Karpas-422 (cell line): ENCODE results near the gene MAN1A2. TPM values are rescaled to one million over a fixed set of nuclear protein-coding genes. Genes with fewer than 3 reads are reported as not detected.
A peak's percentile ranks its signal among the peaks of the same experiment; 100 is the strongest.

Experiments used
- DNase-seq: peaks from one replicate; pipeline ENCODE4 v3.0.0-alpha.2; 2015
- H2AFZ ChIP-seq: fragments of 200-600 bp; sonication (generic); 2 replicates; pipeline ENCODE4 v1.6.1; 2014; ENCODE audit warnings: antibody characterized with exemption, low read length, mixed read lengths
- H3K27ac ChIP-seq: fragments of 200-600 bp; sonication (generic); 2 replicates; pipeline ENCODE4 v1.5.1; 2014; ENCODE audit warnings: mild to moderate bottlenecking, low read length, moderate library complexity
- H3K27me3 ChIP-seq: fragments of 200-600 bp; sonication (generic); 2 replicates; pipeline ENCODE4 v1.6.1; 2014; ENCODE audit warnings: low read length, mixed read lengths
- H3K36me3 ChIP-seq: fragments of 200-600 bp; sonication (generic); 2 replicates; pipeline ENCODE4 v1.6.1; 2014; ENCODE audit warnings: low read length, mixed read lengths; ENCODE audit not compliant: insufficient read depth
- H3K4me1 ChIP-seq: fragments of 200-600 bp; sonication (generic); 2 replicates; pipeline ENCODE4 v1.6.1; 2014; ENCODE audit warnings: mild to moderate bottlenecking, low read length, mixed read lengths
- H3K4me2 ChIP-seq: fragments of 200-600 bp; sonication (generic); 2 replicates; pipeline ENCODE4 v1.6.1; 2014; ENCODE audit warnings: low read length, low read depth, mild to moderate bottlenecking; ENCODE audit not compliant: poor library complexity, severe bottlenecking
- H3K4me3 ChIP-seq: fragments of 200-600 bp; sonication (generic); 2 replicates; pipeline ENCODE4 v1.5.1; 2014; ENCODE audit warnings: mild to moderate bottlenecking, antibody characterized with exemption, low read length, mixed read lengths
- H3K79me2 ChIP-seq: fragments of 200-600 bp; sonication (generic); 2 replicates; pipeline ENCODE4 v1.6.1; 2014; ENCODE audit warnings: mild to moderate bottlenecking, low read length, mixed read lengths
- H3K9ac ChIP-seq: fragments of 200-600 bp; sonication (generic); 2 replicates; pipeline ENCODE4 v1.6.0; 2014; ENCODE audit warnings: low read length
- H3K9me2 ChIP-seq: fragments of 200-600 bp; sonication (generic), shearing (Covaris generic); replicated peaks from 2 replicates; pipeline ENCODE4 v1.6.0; 2014; ENCODE audit warnings: mild to moderate bottlenecking, low read length, moderate library complexity; ENCODE audit not compliant: insufficient read depth
- H3K9me3 ChIP-seq: fragments of 300-700, 200-600 bp; sonication (generic); 2 replicates; pipeline ENCODE4 v1.6.1; 2014; ENCODE audit warnings: low read length, mixed read lengths
- H4K20me1 ChIP-seq: fragments of 200-600 bp; sonication (generic); 2 replicates; pipeline ENCODE4 v1.6.1; 2014; ENCODE audit warnings: mild to moderate bottlenecking, antibody characterized with exemption, low read length, low read depth; ENCODE audit not compliant: insufficient read depth
- total RNA-seq: library from RNA; depleted of rRNA; stranded (reverse); fragments of >200 nt; shearing (Covaris generic); gene quantifications from 2 replicates; pipeline ENCODE4 v1.2.3, GENCODE V29; 2014; ENCODE audit warnings: low replicate concordance

MAN1A2 gene
- total RNA-seq, 1 experiment from 2014 or later: 43.0 TPM

DNA sequence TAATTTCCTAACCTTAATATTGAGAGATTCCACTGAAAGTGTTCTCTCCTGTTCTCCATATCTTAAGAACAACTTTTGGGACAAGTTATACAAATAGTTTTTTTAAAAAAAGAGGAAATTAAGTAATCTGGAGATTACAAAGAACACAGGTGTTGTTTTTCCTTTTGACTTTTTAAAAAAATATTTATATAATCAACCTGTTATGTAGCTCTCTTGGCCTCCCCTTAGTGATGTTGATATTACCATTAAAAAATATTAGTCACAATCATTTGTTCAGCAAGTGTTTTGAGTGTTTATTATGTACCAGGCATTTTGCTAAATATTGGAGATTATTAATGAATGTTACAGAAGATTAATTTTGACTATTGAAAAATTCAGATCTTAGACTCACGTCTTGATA lies 8.1 kb downstream of the MAN1A2 start:
- Histone ChIP-seq H3K4me1 (peaks cover 20% of the 10 kb centered on the region), H3K36me3 (peaks cover 25% of the 10 kb centered on the region; the same call in 1 of the 2 replicates), H3K27me3 (no peaks in the 10 kb centered on the region), H3K4me3 (no peak overlapping the region), H3K4me2 (no peak overlapping the region), H3K27ac (no peak overlapping the region), H3K9me2 (no peaks in the 10 kb centered on the region), H3K9me3 (peaks cover 3% of the 10 kb centered on the region; the same call in 1 of the 2 replicates), H3K9ac (no peak overlapping the region), H3K79me2 (peaks cover 98% of the 10 kb centered on the region), H2AFZ (no peak overlapping the region), H4K20me1 (no peaks in the 10 kb centered on the region; the same call in 1 of the 2 replicates)
- DNase-seq: no peak

DNA sequence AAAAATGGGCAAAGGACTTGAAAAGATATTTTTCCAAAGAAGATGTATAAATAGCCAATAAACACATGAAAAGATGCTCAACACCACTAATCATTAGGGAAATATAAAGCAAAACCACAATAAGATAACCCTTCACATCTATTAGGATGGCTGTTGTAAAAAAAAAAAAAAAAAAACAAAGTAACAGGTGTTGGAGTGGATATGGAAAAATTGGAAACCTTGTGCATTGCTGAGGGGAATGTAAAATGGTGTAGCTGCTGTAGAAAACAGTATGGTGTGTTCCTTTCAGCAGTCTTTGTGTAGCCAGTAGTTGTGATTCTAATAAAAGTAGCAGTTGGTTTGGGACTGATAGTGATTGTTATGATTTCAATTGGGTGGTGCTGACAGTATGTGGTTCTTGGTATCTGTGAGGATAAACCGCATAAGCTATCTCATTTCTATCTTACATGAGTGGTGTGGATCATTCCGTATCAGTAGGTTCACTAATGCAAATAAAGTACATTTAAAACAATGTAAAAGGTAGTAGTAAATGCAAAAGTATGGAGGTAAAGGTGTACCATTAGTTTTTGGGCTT lies 19.9 kb downstream of the MAN1A2 start:
- Histone ChIP-seq H3K4me3 (no peak overlapping the region), H3K27me3 (no peaks in the 10 kb centered on the region), H3K9me3 (peaks cover 5% of the 10 kb centered on the region), H3K4me1 (peaks cover 14% of the 10 kb centered on the region), H2AFZ (no peak overlapping the region), H3K27ac (no peak overlapping the region), H4K20me1 (no peaks in the 10 kb centered on the region), H3K79me2 (peaks cover 96% of the 10 kb centered on the region), H3K4me2 (no peak overlapping the region), H3K36me3 (peaks cover 4% of the 10 kb centered on the region), H3K9ac (no peak overlapping the region), H3K9me2 (no peaks in the 10 kb centered on the region)
- DNase-seq: no peak

DNA sequence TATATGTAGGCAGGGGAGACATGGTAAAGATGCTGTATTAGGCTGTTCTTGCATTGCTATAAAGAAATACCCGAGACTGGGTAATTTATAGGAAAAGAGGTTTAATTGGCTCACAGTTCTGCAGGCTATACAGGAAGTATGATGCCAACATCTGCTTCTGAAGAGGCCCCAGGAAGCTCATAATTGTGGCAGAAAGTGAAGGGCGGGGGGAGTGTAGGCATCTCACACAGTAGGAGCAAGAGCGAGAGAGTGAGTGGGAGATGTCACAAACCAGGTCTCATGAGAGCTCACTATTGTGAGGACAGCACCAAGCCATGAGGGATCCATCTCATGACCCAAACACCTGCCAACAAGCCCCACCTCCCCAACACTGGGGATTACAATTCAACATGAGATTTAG lies 21.1 kb downstream of the MAN1A2 start:
- no peaks in the 10 kb centered on the region for H3K27me3 ChIP-seq
- H3K9me3 ChIP-seq: no peaks in the 10 kb centered on the region; the same call in none of the 2 replicates
- H3K4me1 ChIP-seq: peaks cover 14% of the 10 kb centered on the region
- H3K79me2 ChIP-seq: peaks cover 100% of the 10 kb centered on the region
- no peaks in the 10 kb centered on the region for H3K9me2 ChIP-seq
- no peak for DNase-seq
- no peak overlapping the region for H2AFZ ChIP-seq
- no peak overlapping the region for H3K4me3 ChIP-seq
- H4K20me1 ChIP-seq: no peaks in the 10 kb centered on the region
- no peak overlapping the region for H3K9ac ChIP-seq
- no peak overlapping the region for H3K4me2 ChIP-seq
- peak overlapping the region; percentile 11; the same call in 1 of the 2 replicates for H3K27ac ChIP-seq
- H3K36me3 ChIP-seq: peaks cover 4% of the 10 kb centered on the region

DNA sequence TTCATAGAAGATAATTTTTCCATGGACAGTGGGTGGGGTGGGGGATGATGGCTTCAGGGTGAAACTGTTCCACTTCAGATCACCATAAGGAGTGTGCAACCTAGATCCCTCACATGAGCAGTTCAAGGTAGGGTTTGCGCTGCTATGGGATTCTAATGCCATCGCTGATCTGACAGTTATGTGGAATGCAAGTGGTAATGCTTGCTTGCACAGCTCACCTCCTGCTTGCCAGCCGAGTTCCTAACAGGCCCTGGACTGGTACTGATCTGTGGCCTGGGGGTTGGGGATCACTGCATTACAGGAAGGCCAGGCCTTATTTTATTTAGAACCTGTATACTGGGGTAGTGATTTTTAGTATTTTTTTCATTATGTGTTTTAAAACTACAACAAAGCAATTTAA lies 22.0 kb downstream of the MAN1A2 start:
- H3K9me3 ChIP-seq: no peaks in the 10 kb centered on the region
- H3K36me3 ChIP-seq: no peaks in the 10 kb centered on the region
- H3K9ac ChIP-seq: no peak overlapping the region
- DNase-seq: no peak
- no peak overlapping the region for H3K4me3 ChIP-seq
- H3K27ac ChIP-seq: 0 out of 2 replicates have a peak overlapping the region, but pooled peaks have one; percentile 5
- peaks cover 14% of the 10 kb centered on the region for H3K4me1 ChIP-seq
- H3K4me2 ChIP-seq: no peak overlapping the region
- peaks cover 99% of the 10 kb centered on the region for H3K79me2 ChIP-seq
- no peaks in the 10 kb centered on the region for H3K9me2 ChIP-seq
- H4K20me1 ChIP-seq: no peaks in the 10 kb centered on the region
- no peak overlapping the region for H2AFZ ChIP-seq
- no peaks in the 10 kb centered on the region for H3K27me3 ChIP-seq

DNA sequence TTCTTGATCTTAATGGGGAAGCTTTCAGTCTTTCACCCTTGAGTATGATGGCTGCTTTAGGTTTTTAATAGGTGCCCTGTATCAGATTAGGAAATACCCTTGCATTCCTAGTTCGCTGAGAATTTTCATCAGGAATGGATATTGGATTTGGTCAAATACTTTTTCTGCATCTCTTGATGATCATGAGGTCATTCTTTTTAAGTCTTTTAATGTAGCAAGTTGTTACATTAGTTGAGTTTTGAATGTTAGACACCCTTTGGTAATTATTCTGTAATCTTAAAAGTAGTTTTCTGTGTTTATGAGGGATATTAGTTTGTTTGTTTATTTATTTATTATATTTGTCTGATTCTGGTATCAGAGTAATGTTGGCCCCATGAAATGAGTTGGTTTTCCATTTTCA lies 22.5 kb downstream of the MAN1A2 start:
- no peak for DNase-seq
- H3K27ac ChIP-seq: no peak overlapping the region
- no peak overlapping the region for H3K9ac ChIP-seq
- H3K4me2 ChIP-seq: no peak overlapping the region
- H3K4me3 ChIP-seq: no peak overlapping the region
- no peaks in the 10 kb centered on the region for H3K9me3 ChIP-seq
- no peaks in the 10 kb centered on the region for H3K36me3 ChIP-seq
- no peaks in the 10 kb centered on the region for H3K27me3 ChIP-seq
- H4K20me1 ChIP-seq: no peaks in the 10 kb centered on the region
- H2AFZ ChIP-seq: no peak overlapping the region
- no peaks in the 10 kb centered on the region for H3K9me2 ChIP-seq
- peaks cover 14% of the 10 kb centered on the region for H3K4me1 ChIP-seq
- peaks cover 99% of the 10 kb centered on the region for H3K79me2 ChIP-seq

DNA sequence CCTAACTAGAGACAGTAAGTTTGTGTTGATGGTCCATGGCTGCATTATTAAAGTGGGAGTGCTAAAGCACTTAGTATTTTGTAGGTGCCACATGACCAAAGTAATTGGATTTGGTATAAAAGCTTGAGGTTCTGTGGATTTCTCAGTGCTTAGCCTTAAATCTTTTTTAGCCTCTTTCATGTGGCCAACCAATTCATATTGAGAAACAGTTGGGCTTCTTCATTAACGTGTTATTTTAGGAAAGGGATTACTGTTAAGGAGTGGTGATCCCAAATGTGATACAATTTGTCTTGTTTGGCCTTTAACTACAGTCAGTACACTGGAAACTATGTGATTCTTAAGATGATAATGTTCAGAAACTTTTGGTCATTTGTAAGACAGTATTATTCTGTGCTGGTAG lies 25.5 kb downstream of the MAN1A2 start:
- Histone ChIP-seq H3K9me3 (no peaks in the 10 kb centered on the region), H3K4me3 (no peak overlapping the region), H3K27ac (no peak overlapping the region), H3K4me2 (no peak overlapping the region), H4K20me1 (no peaks in the 10 kb centered on the region), H3K36me3 (no peaks in the 10 kb centered on the region), H3K27me3 (no peaks in the 10 kb centered on the region), H3K4me1 (peaks cover 15% of the 10 kb centered on the region), H3K9ac (no peak overlapping the region), H3K79me2 (peaks cover 98% of the 10 kb centered on the region), H2AFZ (no peak overlapping the region), H3K9me2 (no peaks in the 10 kb centered on the region)
- DNase-seq: no peak

DNA sequence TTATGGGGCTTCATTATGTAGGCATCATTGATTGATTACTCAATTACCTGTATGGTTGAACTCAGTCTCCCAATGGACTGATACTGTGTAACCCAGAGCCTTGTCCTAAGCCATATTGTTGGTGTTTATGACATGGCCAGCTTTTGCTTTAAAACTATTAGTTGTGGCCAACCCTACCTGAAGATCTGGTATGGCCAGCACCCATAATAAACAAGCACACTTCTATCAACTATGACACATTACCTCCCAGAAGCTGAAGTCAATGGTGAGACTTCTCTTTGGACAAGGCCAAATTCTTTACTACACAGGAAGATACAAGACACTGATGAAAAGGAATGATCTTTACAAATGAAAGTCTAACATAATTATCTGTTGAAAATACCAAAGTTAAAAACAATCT lies 28.8 kb downstream of the MAN1A2 start:
- Histone ChIP-seq H3K9me3 (no peaks in the 10 kb centered on the region), H2AFZ (no peak overlapping the region), H3K9me2 (no peaks in the 10 kb centered on the region), H3K27me3 (no peaks in the 10 kb centered on the region), H3K27ac (no peak overlapping the region), H3K4me3 (no peak overlapping the region), H3K79me2 (peaks cover 98% of the 10 kb centered on the region), H4K20me1 (no peaks in the 10 kb centered on the region), H3K4me2 (no peak overlapping the region), H3K9ac (no peak overlapping the region), H3K4me1 (peaks cover 7% of the 10 kb centered on the region), H3K36me3 (no peaks in the 10 kb centered on the region)
- no peak for DNase-seq

DNA sequence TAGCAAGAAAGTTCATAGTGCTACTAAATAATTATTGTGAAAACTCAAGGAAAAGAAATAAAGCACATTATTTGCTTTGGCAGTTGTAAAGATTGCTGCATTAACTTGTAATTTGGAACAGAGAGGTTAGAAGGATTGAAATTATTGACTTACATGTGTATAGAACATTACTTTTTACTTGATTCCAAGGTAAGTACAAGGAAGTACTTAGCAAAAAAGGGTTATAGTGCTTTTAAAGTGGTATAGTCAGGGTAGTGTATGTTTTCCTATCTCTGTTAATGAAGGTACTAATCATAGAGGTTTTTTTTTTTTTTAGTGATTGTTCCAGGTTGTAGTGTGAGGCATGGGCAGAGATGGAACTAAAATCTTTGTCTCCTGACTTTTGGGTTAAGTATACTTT lies 29.4 kb downstream of the MAN1A2 start:
- Histone ChIP-seq H3K27me3 (no peaks in the 10 kb centered on the region), H3K9me3 (no peaks in the 10 kb centered on the region; the same call in 1 of the 2 replicates), H3K79me2 (peaks cover 98% of the 10 kb centered on the region), H3K27ac (no peak overlapping the region), H3K9me2 (no peaks in the 10 kb centered on the region), H4K20me1 (no peaks in the 10 kb centered on the region), H2AFZ (no peak overlapping the region), H3K4me3 (no peak overlapping the region), H3K9ac (no peak overlapping the region), H3K4me1 (peaks cover 7% of the 10 kb centered on the region), H3K4me2 (no peak overlapping the region), H3K36me3 (peaks cover 2% of the 10 kb centered on the region; the same call in 1 of the 2 replicates)
- DNase-seq: no peak
